BE2C (cell line): ENCODE data around the gene CEP170B.

Experiments used
- DNase-seq: peaks from one replicate; pipeline ENCODE4 v3.0.0-alpha.2; 2020
- H3K27me3 ChIP-seq: fragments of 250-450 bp; sonication (Bioruptor Pico); 2 replicates; pipeline ENCODE4 v1.5.1; 2020; ENCODE audit warnings: mild to moderate bottlenecking
- H3K36me3 ChIP-seq: fragments of 250-450 bp; sonication (Bioruptor Pico); 2 replicates; pipeline ENCODE4 v1.5.1; 2020; ENCODE audit warnings: mild to moderate bottlenecking
- H3K4me1 ChIP-seq: fragments of 250-450 bp; sonication (Bioruptor Pico); 2 replicates; pipeline ENCODE4 v1.5.1; 2020
- H3K4me3 ChIP-seq: 2 replicates; pipeline ENCODE4 v1.5.1; 2011; ENCODE audit warnings: low read depth, low read length
- H3K9me3 ChIP-seq: fragments of 250-450 bp; sonication (Bioruptor Pico); 2 replicates; pipeline ENCODE4 v1.5.1; 2020
- TF ChIP-seq, protein P1 (sequence below): IDR thresholded peaks from 2 replicates; pipeline ENCODE4 v1.5.1; 2012; ENCODE audit warnings: mild to moderate bottlenecking, low read depth, low read length

The CEP170B gene

DNA sequence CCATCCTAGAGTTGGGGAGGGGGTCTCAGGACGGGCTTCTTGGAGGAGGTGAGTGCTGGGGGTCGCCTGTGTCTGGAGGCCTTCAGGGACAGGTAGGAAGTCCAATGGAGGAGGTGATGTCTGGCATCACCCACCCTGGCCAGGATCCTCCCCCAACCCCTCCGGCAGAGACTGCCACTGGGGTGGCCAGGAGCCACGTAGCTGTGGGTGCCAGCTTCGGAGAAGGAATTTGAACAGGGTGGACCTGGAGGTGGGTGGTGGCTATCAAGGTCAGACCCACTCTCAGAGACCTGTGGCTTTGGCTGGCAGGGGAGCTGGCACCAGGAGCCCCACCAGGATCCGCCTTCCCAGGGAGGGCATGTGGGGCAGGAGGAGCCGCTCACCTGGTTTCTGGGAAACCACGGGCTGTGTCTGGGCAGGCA, 9.1 kb downstream of the CEP170B start:
- no peak overlapping the region for H3K4me3 ChIP-seq
- DNase-seq: peak; percentile 7
- TF ChIP-seq, protein P1, sequence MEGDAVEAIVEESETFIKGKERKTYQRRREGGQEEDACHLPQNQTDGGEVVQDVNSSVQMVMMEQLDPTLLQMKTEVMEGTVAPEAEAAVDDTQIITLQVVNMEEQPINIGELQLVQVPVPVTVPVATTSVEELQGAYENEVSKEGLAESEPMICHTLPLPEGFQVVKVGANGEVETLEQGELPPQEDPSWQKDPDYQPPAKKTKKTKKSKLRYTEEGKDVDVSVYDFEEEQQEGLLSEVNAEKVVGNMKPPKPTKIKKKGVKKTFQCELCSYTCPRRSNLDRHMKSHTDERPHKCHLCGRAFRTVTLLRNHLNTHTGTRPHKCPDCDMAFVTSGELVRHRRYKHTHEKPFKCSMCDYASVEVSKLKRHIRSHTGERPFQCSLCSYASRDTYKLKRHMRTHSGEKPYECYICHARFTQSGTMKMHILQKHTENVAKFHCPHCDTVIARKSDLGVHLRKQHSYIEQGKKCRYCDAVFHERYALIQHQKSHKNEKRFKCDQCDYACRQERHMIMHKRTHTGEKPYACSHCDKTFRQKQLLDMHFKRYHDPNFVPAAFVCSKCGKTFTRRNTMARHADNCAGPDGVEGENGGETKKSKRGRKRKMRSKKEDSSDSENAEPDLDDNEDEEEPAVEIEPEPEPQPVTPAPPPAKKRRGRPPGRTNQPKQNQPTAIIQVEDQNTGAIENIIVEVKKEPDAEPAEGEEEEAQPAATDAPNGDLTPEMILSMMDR: no peak
- no peaks in the 10 kb centered on the region for H3K27me3 ChIP-seq
- no peaks in the 10 kb centered on the region for H3K36me3 ChIP-seq
- H3K4me1 ChIP-seq: peaks cover 11% of the 10 kb centered on the region
- no peaks in the 10 kb centered on the region for H3K9me3 ChIP-seq

DNA sequence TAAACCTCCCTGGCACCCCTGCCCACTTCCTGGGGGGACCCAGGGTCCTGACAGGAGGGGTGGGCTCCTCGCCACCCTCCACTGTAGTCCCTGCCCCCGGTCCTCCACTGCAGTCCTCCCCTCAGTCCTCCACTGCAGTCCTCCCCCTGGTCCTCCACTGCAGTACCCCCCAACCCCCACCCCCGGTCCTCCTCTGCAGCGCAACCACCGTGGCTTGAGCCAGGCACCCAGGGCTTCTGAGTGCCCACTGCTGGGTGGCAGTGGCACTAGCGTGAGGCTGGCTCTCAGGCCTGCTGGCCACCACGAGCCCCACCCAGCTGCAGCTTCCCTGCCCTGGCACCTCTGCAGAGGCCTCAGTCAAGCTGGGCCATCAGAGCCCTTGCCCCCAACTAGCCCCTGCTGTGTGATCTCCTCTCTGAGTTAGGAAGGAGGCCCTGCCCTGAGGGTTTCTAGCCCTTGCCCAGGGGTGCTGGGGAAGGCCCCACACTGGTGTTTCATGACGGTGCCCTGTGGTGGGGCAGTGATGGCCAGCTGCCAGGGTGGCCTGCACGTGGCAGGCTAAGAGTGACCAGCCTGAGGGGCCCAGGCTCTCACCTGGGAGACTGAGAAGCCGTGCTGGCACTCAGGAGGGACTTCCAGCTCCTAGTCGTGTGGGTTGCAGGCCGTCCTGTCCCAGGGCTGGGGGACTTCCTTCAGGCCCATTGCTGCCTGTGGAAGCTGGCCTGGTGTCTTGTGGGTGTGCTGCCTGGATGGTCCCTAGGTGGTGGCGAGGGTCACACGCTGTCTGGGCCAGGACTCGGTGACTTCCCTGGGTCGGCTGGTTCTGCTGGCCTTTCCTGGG, 9.7 kb downstream of the CEP170B start:
- no peak overlapping the region for H3K4me3 ChIP-seq
- H3K36me3 ChIP-seq: no peaks in the 10 kb centered on the region
- peak; percentile 5 for DNase-seq
- peaks cover 11% of the 10 kb centered on the region for H3K4me1 ChIP-seq
- no peaks in the 10 kb centered on the region for H3K9me3 ChIP-seq
- TF ChIP-seq, protein P1: no peak
- no peaks in the 10 kb centered on the region for H3K27me3 ChIP-seq

DNA sequence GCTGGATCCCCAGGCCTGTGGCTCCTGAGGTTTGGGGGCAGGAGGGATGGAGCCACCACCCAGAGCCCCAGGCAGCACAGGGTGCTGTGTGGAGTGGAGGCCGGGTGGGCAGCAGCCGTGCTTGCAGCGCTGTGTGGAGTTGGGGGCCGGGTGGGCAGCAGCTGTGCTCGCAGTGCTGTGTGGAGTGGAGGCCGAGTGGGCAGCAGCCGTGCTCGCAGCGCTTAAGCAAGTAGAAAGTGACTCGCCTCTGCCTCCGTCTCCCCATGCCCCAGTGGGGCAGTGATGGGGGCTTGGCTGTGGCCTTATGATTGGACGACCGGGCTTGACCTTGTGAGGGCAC, 10.3 kb downstream of the CEP170B start:
- TF ChIP-seq, protein P1: no peak
- Histone ChIP-seq H3K4me3 (no peak overlapping the region), H3K36me3 (no peaks in the 10 kb centered on the region), H3K9me3 (no peaks in the 10 kb centered on the region), H3K4me1 (peaks cover 11% of the 10 kb centered on the region), H3K27me3 (no peaks in the 10 kb centered on the region)
- peak; percentile 3 for DNase-seq

DNA sequence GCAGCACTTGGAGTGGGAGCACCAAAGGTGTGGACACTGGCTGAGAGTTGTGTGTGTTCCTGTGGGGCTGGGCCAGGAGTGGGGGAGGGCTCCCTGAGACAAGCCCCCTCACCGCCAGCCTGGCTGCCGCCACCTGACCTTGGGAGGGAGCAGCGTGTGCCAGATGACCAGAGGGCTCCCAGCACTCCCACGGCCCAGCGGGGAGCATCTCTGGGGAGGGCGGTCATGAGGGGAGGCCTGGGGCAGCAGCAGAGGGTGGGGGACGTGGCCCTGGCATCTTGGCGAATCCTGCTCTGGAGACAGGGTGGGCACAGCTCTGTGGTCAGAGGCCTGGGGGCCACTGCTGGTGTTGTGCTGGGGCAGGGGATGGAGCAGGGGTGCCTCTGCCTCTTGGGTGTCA, 10.7 kb downstream of the CEP170B start:
- Histone ChIP-seq H3K36me3 (no peaks in the 10 kb centered on the region), H3K9me3 (no peaks in the 10 kb centered on the region), H3K27me3 (no peaks in the 10 kb centered on the region), H3K4me1 (peaks cover 13% of the 10 kb centered on the region), H3K4me3 (no peak overlapping the region)
- TF ChIP-seq, protein P1: no peak
- no peak for DNase-seq

DNA sequence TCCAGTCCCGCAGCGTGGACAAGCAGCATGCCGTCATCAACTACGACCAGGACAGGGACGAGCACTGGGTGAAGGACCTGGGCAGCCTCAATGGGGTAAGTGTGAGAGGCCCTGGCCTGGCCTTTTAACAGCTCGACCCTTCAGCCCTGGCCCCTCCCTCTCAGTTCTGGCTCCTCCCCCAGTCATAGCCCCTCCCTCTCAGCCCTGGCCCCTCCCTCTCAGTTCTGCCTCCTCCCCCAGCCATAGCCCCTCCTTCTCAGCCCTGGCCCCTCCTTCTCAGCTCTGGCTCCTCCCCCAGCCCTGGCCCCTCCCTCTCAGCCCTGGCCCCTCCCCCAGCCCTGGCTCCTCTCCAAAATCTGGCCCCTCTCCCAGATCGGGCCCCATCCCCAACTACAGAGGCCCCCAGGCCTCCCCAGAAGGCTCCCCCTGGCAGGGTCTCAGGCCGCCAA, 11.2 kb downstream of the CEP170B start:
- DNase-seq: peak; percentile 52

More for the DNA sequence above, 11.2 kb downstream of the CEP170B start:
- Histone ChIP-seq H3K4me3 (no peak overlapping the region), H3K4me1 (peaks cover 17% of the 10 kb centered on the region), H3K27me3 (no peaks in the 10 kb centered on the region), H3K9me3 (no peaks in the 10 kb centered on the region), H3K36me3 (no peaks in the 10 kb centered on the region)
- TF ChIP-seq, protein P1: no peak
